HG03575 (cell line): ENCODE data around the gene NCOA3.

Experiments
- ATAC-seq: cut with Tn5 transposase; IDR thresholded peaks from one replicate; pipeline ENCODE4 v1.9.1; 2021; ENCODE audit not compliant: unreplicated experiment, insufficient number of reproducible peaks, low FRiP score; ENCODE audit errors: extremely low read depth

The NCOA3 gene

GRCh38 chr20:47704746-47705496, 203.2 kb downstream of the NCOA3 start:
- no peak for ATAC-seq

GRCh38 chr20:47705497-47705856, 203.8 kb downstream of the NCOA3 start:
- ATAC-seq, result no peak

- ATAC-seq, result no peak
These were observed 204.7 kb downstream of the NCOA3 start for GRCh38 chr20:47706345-47706744.
